ENCODE results near the gene ZDHHC11B.

ZDHHC11B gene

GRCh38 chr5:660491-661030, 124.0 kb downstream of the ZDHHC11B start:
- DNase-seq (ENCODE audit: low spot score) = no peak
